GM12801 (cell line): ENCODE data around the gene TRIM67.

Experiments
- CTCF ChIP-seq: IDR thresholded peaks from one replicate; pipeline ENCODE4 v1.5.1; 2011; ENCODE audit warnings: control low read depth; ENCODE audit not compliant: insufficient read length; ENCODE audit errors: extremely low read depth

The TRIM67 gene

GRCh38 chr1:231215681-231216385 is 54.0 kb downstream of the TRIM67 start:
- TF ChIP-seq CTCF, result no peak

GRCh38 chr1:231216498-231216897 is 54.6 kb downstream of the TRIM67 start:
- no peak for TF ChIP-seq CTCF

- TF ChIP-seq CTCF, result no peak
Measured at GRCh38 chr1:231217056-231217455, 55.2 kb downstream of the TRIM67 start.

- no peak for TF ChIP-seq CTCF
Measured at GRCh38 chr1:231218078-231218477, 56.2 kb downstream of the TRIM67 start.

GRCh38 chr1:231219422-231220401 is 57.9 kb downstream of the TRIM67 start:
- TF ChIP-seq CTCF, result no peak

GRCh38 chr1:231220801-231221200 is 58.9 kb downstream of the TRIM67 start:
- no peak for TF ChIP-seq CTCF

- TF ChIP-seq CTCF, result no peak
Measured at GRCh38 chr1:231226156-231226555, 64.3 kb downstream of the TRIM67 start.
